ENCODE measurements around the gene TF.

The TF gene

GRCh38 chr3:133805384-133805701 is 59.1 kb downstream of the TF start:
- Histone ChIP-seq H3K27ac (ENCODE audit: extremely low read depth, low read depth, low read length) (no peak overlapping the region), H3K9me3 (ENCODE audit: control insufficient read depth, insufficient read depth, low read depth, low read length) (no peaks in the 10 kb centered on the region), H3K36me3 (ENCODE audit: control insufficient read depth in 2 of 2, insufficient read depth in 1 of 2, low read length in 2 of 2) (peaks cover 15 to 23% of the 10 kb centered on the region in 2 experiments), H3K4me1 (ENCODE audit: control insufficient read depth, insufficient read depth, low read length) (no peaks in the 10 kb centered on the region), H3K4me3 (ENCODE audit: low read depth, low read length) (peak overlapping the region; percentile 91)
- ChIA-PET POLR2A (interaction anchor here (0.6 kb wide), 1 partner anchor 100 kb away, joined by 4 read pairs; no protein-coding TSS in a partner anchor), CTCF (interaction anchor here (1.1 kb wide), 1 partner anchor 142 kb away, joined by 3 read pairs; no protein-coding TSS in a partner anchor)
- TF ChIP-seq ZNF518A (tag by site-specific recombination; conservative IDR thresholded peaks at IDR 0.05; ENCODE audit: low read depth) (peak; percentile 35; the same call in 1 of the 2 replicates), KLF16 (tag by site-specific recombination; IDR thresholded peaks at IDR 0.05) (no peak), ZNF704 (tag by site-specific recombination; IDR thresholded peaks at IDR 0.05) (no peak), PRDM6 (tag by site-specific recombination; IDR thresholded peaks at IDR 0.05) (no peak)

- Histone ChIP-seq H3K9me3 (ENCODE audit: control insufficient read depth, insufficient read depth, low read depth, low read length) (no peaks in the 10 kb centered on the region), H3K4me1 (ENCODE audit: control insufficient read depth, insufficient read depth, low read length) (no peaks in the 10 kb centered on the region), H3K27ac (ENCODE audit: extremely low read depth, low read depth, low read length) (no peak within 1 kb of the TSS), H3K36me3 (ENCODE audit: control insufficient read depth in 2 of 2, insufficient read depth in 1 of 2, low read length in 2 of 2) (peaks cover 15 to 28% of the 10 kb centered on the region in 2 experiments), H3K4me3 (ENCODE audit: low read depth, low read length) (peak within 1 kb of the TSS; percentile 91)
- ChIA-PET CTCF (interaction anchor here (0.6 to 0.9 kb wide), 2 partner anchors 12 to 53 kb away, joined by 3 read pairs; no protein-coding TSS in a partner anchor), POLR2A (interaction anchor here (0.6 kb wide), 1 partner anchor 101 kb away, joined by 4 read pairs; no protein-coding TSS in a partner anchor)
- no peak for TF ChIP-seq ZIC2 (tag by site-specific recombination; IDR thresholded peaks at IDR 0.05)
- TF ChIP-seq ZFP3 (tag by site-specific recombination; IDR thresholded peaks at IDR 0.05; ENCODE audit: low read depth), result no peak
- TF ChIP-seq HOXA7 (CRISPR knock-in tag; IDR thresholded peaks at IDR 0.05; ENCODE audit: borderline replicate concordance), result no peak
- TF ChIP-seq ZNF292 (tag by site-specific recombination; IDR thresholded peaks at IDR 0.05; ENCODE audit: borderline replicate concordance, low read depth), result no peak
- no peak for TF ChIP-seq ZNF624 (tag by site-specific recombination; IDR thresholded peaks at IDR 0.05)
- TF ChIP-seq EGR2 (tag by site-specific recombination; IDR thresholded peaks at IDR 0.05; ENCODE audit: low read depth), result no peak
- TF ChIP-seq ZNF239 (tag by site-specific recombination; IDR thresholded peaks at IDR 0.05), result no peak
- TF ChIP-seq PRDM4 (tag by site-specific recombination; IDR thresholded peaks at IDR 0.05), result no peak
- no peak for TF ChIP-seq ZNF596 (tag by site-specific recombination; IDR thresholded peaks at IDR 0.05)
- TF ChIP-seq ELK4 (IDR thresholded peaks at IDR 0.05; ENCODE audit: borderline replicate concordance, low read depth, low read length), result no peak
- no peak for TF ChIP-seq MZF1 (tag by site-specific recombination; IDR thresholded peaks at IDR 0.05; ENCODE audit: borderline replicate concordance)
- TF ChIP-seq ATF2 (tag by site-specific recombination; IDR thresholded peaks at IDR 0.05; ENCODE audit: low read depth), result no peak
- no peak for TF ChIP-seq BCL6B (tag by site-specific recombination; IDR thresholded peaks at IDR 0.05)
These were observed 59.7 kb downstream of the TF start, which contains the start of gene SRPRB for GRCh38 chr3:133805702-133806475. TSS of gene SRPRB (plus strand) at chr3:133805815. CDS start at chr3:133805849, 34 bp downstream.

Data from HEK293 (cell line).